SH-SY5Y (cell line): ENCODE data around the gene DNAJC28.

Source experiments
- GATA2 ChIP-seq: IDR thresholded peaks from 2 replicates; pipeline ENCODE4 v1.6.1; 2011; ENCODE audit warnings: mild to moderate bottlenecking, low read depth, low read length
- GATA3 ChIP-seq: IDR thresholded peaks from 2 replicates; pipeline ENCODE4 v1.6.1; 2011; ENCODE audit warnings: low read depth, mild to moderate bottlenecking, low read length, moderate library complexity

- TF ChIP-seq GATA2 (no peak), GATA3 (no peak)
These were observed 21.0 kb upstream of the DNAJC28 start for GRCh38 chr21:33512481-33512880.
